Body of pancreas (tissue), 4 donors: Measurements from ENCODE around the gene BLOC1S6. TPM values are rescaled to one million over a fixed set of nuclear protein-coding genes. Genes with fewer than 3 reads are reported as not detected.

ENCODE experiments used
- ATAC-seq: fragments of 150-250 bp; one replicate; pipeline ENCODE4 v1.9.1; 2016
- DNase-seq, 4 donors: peaks; one replicate each; pipeline ENCODE4 v3.0.0-alpha.2; 2019
- H3K27ac ChIP-seq, 4 donors: fragments of 200-600 bp; sonication (generic); 1 replicate in 3 of 4; 2 replicates in 1 of 4; pipeline versions ENCODE4 v1.5.1 to v1.6.1; 2016 to 2019; ENCODE audit warnings: mild to moderate bottlenecking in 1 of 4, mixed read lengths in 1 of 4, moderate library complexity in 1 of 4
- H3K27me3 ChIP-seq, 2 donors: fragments of 200-600 bp; sonication (generic); one replicate each; pipeline ENCODE4 v1.6.0; 2016; ENCODE audit warnings: mild to moderate bottlenecking in 1 of 2
- H3K36me3 ChIP-seq, 2 donors: fragments of 200-600 bp; sonication (generic); replicated peaks in 1 of 2; 2 replicates each; pipeline ENCODE4 v1.5.1; 2016; ENCODE audit warnings: low read depth in 2 of 2; ENCODE audit not compliant: insufficient read depth in 1 of 2
- H3K4me1 ChIP-seq: fragments of 200-600 bp; sonication (generic); one replicate; pipeline ENCODE4 v1.6.0; 2016
- H3K4me3 ChIP-seq, 2 donors: fragments of 200-600 bp; sonication (generic); 1 replicate in 1 of 2; 2 replicates in 1 of 2; pipeline ENCODE4 v1.5.1; 2016 to 2019
- H3K9me3 ChIP-seq, 3 donors: fragments of 200-600 bp; sonication (generic); 1 replicate in 2 of 3; 2 replicates in 1 of 3; pipeline ENCODE4 v1.5.1; 2016
- POLR2A ChIP-seq, 3 donors: fragments of 450-650 bp; IDR thresholded peaks; one replicate each; pipeline ENCODE4 v1.6.1; 2016; ENCODE audit warnings: antibody characterized with exemption in 3 of 3, mild to moderate bottlenecking in 2 of 3
- WGBS, 2 donors: methylation state at CpG; one replicate each; pipeline ENCODE4 v1.1.5; 2017; 5-methylcytosine and 5-hydroxymethylcytosine counted together
- intact Hi-C: fragments of 100-400 bp; cut with DNase I; formaldehyde crosslinking; loops from one replicate; pipeline ENCODE4 v1.15.1; 2023
- total RNA-seq, 2 donors: library from RNA; depleted of rRNA; stranded (reverse); fragments of >200 nt; gene quantifications; one replicate each; pipeline ENCODE4 v1.1.0, GENCODE V29; 2016
- TF ChIP-seq, protein P1 (sequence below), 7 experiments: fragments of 450-650 bp in 4 of 7; fragments of 200-600 bp in 3 of 7; sonication (generic) in 3 of 7; IDR thresholded peaks; one replicate each; pipeline ENCODE4 v1.5.1; 2016 to 2019; ENCODE audit warnings: antibody characterized with exemption in 7 of 7

The BLOC1S6 gene
- total RNA-seq, 2 donors from 2014 or later, result 18.5 to 34.0 TPM

DNA sequence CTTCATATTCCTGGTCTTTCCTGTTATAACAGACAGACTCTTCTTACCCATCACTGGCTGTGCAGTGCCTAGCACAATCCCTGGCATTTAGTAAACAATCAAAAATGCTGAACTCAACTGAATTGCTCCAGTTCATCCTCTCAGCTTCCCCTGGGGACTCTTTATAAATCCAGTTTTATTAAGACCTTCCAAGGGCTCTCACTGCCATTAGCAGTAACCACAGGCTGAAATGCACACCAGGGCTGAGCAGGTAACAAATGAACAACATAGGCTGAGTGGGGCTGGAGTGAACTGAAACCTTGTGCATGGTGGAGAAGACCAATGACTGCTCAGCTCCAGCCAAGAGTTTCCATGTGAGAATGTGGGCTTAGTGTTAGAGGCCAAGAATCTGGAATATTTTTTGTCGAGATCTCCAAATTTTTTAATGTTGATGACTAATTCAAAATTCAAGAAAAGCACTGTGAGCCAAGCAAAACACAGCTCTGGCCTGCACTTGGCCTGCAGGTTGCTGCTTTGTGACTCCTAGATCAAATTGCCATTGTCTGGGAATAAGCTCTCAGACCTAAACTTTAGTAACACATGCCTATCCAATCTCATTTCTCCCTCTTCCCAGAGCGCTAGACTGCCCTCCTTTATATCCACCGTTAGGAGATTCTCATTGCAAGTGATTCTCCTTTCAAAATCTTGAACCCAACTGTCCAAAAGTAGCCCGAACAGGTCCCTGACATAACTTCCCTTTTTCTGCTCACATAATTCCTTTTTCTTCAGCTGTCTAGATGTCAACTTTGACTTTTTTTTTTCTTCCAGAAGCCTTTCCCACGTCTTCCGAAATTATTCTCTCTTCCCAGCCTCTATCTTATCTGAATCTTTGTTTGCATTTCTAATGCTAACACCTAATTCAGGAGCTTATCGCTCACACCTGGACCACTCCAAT, 55.1 kb downstream of the BLOC1S6 start:
- Histone ChIP-seq H3K4me1 (peaks cover 70% of the 10 kb centered on the region), H3K9me3 (no peaks in the 10 kb centered on the region), H3K36me3 (no peaks in the 10 kb centered on the region), H3K27ac (peak overlapping the region; percentile 55 to 81 (median 80)), H3K4me3 (no peak overlapping the region), H3K27me3 (no peaks in the 10 kb centered on the region)
- DNase-seq, result no peak
- no peak for TF ChIP-seq POLR2A (IDR thresholded peaks at IDR 0.05)
- TF ChIP-seq, protein P1, sequence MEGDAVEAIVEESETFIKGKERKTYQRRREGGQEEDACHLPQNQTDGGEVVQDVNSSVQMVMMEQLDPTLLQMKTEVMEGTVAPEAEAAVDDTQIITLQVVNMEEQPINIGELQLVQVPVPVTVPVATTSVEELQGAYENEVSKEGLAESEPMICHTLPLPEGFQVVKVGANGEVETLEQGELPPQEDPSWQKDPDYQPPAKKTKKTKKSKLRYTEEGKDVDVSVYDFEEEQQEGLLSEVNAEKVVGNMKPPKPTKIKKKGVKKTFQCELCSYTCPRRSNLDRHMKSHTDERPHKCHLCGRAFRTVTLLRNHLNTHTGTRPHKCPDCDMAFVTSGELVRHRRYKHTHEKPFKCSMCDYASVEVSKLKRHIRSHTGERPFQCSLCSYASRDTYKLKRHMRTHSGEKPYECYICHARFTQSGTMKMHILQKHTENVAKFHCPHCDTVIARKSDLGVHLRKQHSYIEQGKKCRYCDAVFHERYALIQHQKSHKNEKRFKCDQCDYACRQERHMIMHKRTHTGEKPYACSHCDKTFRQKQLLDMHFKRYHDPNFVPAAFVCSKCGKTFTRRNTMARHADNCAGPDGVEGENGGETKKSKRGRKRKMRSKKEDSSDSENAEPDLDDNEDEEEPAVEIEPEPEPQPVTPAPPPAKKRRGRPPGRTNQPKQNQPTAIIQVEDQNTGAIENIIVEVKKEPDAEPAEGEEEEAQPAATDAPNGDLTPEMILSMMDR (IDR thresholded peaks at IDR 0.05), result no peak
- ATAC-seq, result peak; percentile 7
- intact Hi-C loops, result no loop called here
- WGBS, 2 donors, result 29 to 48% methylated on average over 7 of the region's 7 CpGs

DNA sequence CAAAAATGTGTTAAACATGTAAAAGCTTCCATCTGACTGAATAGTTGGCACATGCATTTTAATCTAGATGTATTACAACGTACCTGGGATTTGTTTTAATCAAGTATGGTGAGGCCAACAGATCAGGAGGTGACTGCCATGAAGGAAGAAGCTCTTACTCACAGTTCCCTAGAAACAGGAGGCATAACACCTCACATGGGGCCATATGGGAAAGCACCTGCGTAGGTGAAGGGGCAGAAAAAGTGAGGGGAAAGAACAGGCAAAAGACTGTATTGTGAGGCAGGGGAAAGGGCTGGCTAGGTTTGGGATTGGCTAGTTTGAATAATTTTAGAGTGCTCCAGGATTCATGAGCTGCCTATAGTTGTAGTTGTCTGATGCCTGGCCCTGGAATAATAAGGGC, 57.3 kb downstream of the BLOC1S6 start:
- H3K36me3 ChIP-seq, result no peaks in the 10 kb centered on the region
- H3K9me3 ChIP-seq, result no peaks in the 10 kb centered on the region
- ATAC-seq, result no peak
- WGBS, 2 donors, result 41 to 93% methylated on average over 2 of the region's 2 CpGs
- TF ChIP-seq POLR2A (IDR thresholded peaks at IDR 0.05), result no peak
- TF ChIP-seq, protein P1 (IDR thresholded peaks at IDR 0.05), result no peak
- intact Hi-C loops, result no loop called here
- H3K27ac ChIP-seq, result no peak overlapping the region
- H3K4me1 ChIP-seq, result peaks cover 65% of the 10 kb centered on the region
- DNase-seq, result no peak
- H3K27me3 ChIP-seq, result no peaks in the 10 kb centered on the region
- no peak overlapping the region for H3K4me3 ChIP-seq

DNA sequence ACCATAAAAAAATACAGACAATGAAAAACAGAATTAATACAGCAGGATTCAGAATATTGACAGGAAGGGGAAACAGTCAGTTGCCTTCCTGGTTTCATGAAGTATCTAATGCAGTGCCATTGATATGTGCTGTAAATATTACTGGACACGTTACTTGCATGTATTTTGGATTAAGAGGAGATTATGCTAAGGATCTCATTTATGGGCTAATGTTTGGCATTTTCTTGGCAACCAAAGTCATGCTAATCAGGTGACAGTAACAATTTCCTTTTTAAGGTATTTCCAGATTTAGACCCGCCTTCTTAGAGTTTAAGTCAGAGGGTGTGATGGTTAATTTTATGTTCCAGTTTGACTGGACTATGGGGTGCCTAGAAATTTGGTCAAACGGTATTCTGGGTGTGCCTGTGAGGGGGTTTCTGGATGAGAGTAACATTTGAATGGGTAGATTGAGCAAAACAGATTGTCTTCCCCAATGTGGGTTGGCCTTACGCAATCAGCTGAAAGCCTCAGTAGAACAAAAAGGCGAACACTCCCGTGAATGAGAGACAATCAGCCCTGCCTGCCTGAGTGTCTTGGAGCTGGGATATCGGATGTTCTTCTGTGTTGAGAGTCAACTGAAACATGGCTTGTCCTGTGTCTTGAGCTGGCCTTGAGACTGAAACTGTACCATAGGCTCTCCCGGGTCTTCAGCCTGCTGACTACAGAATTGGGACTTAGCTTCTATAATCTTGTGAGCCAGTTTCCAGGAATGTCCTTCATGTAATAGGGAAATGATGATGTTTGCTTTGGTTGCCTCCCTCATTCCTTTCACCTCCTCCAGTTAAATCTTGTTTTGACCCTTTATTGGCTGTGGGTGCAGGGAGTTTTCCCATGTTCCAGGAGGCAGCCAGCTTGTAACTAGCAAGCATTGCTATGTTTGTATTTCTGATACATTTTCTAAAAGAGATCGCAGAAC, 58.1 kb downstream of the BLOC1S6 start:
- Histone ChIP-seq H3K27ac (no peak overlapping the region), H3K4me1 (peaks cover 62% of the 10 kb centered on the region), H3K9me3 (no peaks in the 10 kb centered on the region), H3K4me3 (no peak overlapping the region), H3K27me3 (no peaks in the 10 kb centered on the region), H3K36me3 (no peaks in the 10 kb centered on the region)
- intact Hi-C loops, result no loop called here
- DNase-seq, result peak in 1 of 4 donors; percentile 36
- TF ChIP-seq POLR2A (IDR thresholded peaks at IDR 0.05), result no peak
- TF ChIP-seq, protein P1 (IDR thresholded peaks at IDR 0.05), result no peak
- ATAC-seq, result no peak
- WGBS, 2 donors, result 63 to 74% methylated on average over 9 of the region's 9 CpGs

DNA sequence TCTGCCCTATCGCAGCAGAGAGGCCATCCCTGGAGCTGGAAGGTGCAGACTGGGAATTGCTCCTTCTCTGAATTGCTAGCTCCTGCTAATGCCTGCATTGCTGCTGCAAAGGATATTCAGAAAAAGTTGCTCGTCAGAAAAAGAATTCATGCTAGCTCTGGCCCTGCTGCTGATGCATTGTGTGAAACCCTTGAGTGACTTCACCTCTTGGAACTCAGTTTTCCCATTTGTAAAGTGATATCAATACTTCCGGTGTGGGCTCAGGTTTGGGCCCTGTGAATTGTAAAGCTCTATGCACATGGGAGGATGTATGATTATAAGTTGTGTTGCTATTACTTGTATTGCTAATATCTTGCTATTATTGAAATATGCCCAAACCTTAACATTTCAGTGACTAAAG, 59.0 kb downstream of the BLOC1S6 start:
- 86 to 87% methylated on average over 3 of the region's 3 CpGs for WGBS, 2 donors

More for the DNA sequence above, 59.0 kb downstream of the BLOC1S6 start:
- Histone ChIP-seq H3K4me1 (peaks cover 56% of the 10 kb centered on the region), H3K27ac (no peak overlapping the region), H3K4me3 (no peak overlapping the region), H3K36me3 (no peaks in the 10 kb centered on the region), H3K27me3 (no peaks in the 10 kb centered on the region), H3K9me3 (no peaks in the 10 kb centered on the region)
- DNase-seq (no peak), ATAC-seq (no peak)
- TF ChIP-seq, protein P1 (IDR thresholded peaks at IDR 0.05), result no peak
- TF ChIP-seq POLR2A (IDR thresholded peaks at IDR 0.05), result no peak
- intact Hi-C loops, result no loop called here
